ENCODE data around the gene SCRG1.

DNA sequence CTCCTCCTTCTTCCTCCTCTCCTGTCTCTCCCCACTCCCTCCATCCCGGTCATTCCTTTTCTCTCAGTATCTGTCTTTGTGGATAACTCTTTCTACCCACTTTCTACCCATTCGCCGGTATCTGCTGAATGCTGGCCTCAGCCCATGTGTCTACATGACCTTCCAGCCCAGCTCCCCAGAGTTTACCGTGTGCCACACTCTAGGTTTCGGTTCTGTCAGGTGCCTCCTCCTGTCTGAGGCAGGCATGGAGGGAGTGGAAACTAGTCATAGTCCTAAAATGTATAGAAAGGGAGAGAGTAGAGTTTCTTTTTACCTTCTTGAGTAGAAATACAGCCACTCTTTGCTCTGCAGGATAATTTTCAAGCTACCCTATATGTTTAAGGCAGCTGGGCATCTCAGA is 33.5 kb upstream of the SCRG1 start:
- no peak for TF ChIP-seq CTCF (IDR thresholded peaks at IDR 0.05)
- TF ChIP-seq EP300 (IDR thresholded peaks at IDR 0.05) = no peak
- no peak for TF ChIP-seq POLR2A (IDR thresholded peaks at IDR 0.05)

All from upper lobe of left lung (tissue), 4 donors.